HEK293 (cell line): ENCODE data around the gene EBF4.

ENCODE experiments used
- CTCF ChIA-PET: fragments of 350-600 bp; formaldehyde crosslinking; extraction: SDS; loops from one replicate; lab custom pipeline; 2021; ENCODE audit warnings: antibody characterized with exemption; lab: Yijun Ruan, JAX
- POLR2A ChIA-PET: fragments of 300-600 bp; formaldehyde crosslinking; extraction: SDS; loops from one replicate; lab custom pipeline; 2020; ENCODE audit warnings: antibody characterized with exemption, inconsistent platforms; lab: Yijun Ruan, JAX
- H3K27ac ChIP-seq: fragments of 200-500 bp; sonication (Bioruptor generic); 2 replicates; pipeline ENCODE4 v1.5.1; 2014; ENCODE audit warnings: low read depth, low read length, control low read depth, inconsistent platforms; ENCODE audit errors: extremely low read depth
- H3K36me3 ChIP-seq, 2 experiments: fragments of 200-500 bp in 1 of 2; sonication (Bioruptor generic) in 1 of 2; 1 replicate in 1 of 2; 2 replicates in 1 of 2; pipeline ENCODE4 v1.5.1; 2014 to 2017; ENCODE audit warnings: inconsistent platforms in 2 of 2, low read length in 2 of 2; ENCODE audit not compliant: control insufficient read depth in 2 of 2, insufficient read depth in 1 of 2
- H3K4me1 ChIP-seq: fragments of 200-500 bp; sonication (Bioruptor generic); 2 replicates; pipeline ENCODE4 v1.5.1; 2014; ENCODE audit warnings: mild to moderate bottlenecking, low read length, inconsistent platforms; ENCODE audit not compliant: control insufficient read depth, insufficient read depth
- H3K4me3 ChIP-seq: 2 replicates; pipeline ENCODE4 v1.5.1; 2011; ENCODE audit warnings: low read depth, mild to moderate bottlenecking, control low read depth, low read length, moderate library complexity
- H3K9me3 ChIP-seq: fragments of 200-500 bp; sonication (Bioruptor generic); 2 replicates; pipeline ENCODE4 v1.5.1; 2014; ENCODE audit warnings: low read depth, low read length, inconsistent platforms; ENCODE audit not compliant: control insufficient read depth, insufficient read depth
- GLIS2 ChIP-seq: fragments of 450-650 bp; formaldehyde crosslinking; IDR thresholded peaks from 2 replicates; pipeline ENCODE4 v1.5.1; 2016; ENCODE audit warnings: missing biosample characterization, missing genetic modification characterization
- HOXD13 ChIP-seq: sonication (generic); formaldehyde crosslinking; IDR thresholded peaks from 2 replicates; pipeline ENCODE4 v1.8.0; 2022; ENCODE audit warnings: missing genetic modification reagents, borderline replicate concordance
- IKZF3 ChIP-seq: fragments of 450-650 bp; IDR thresholded peaks from 2 replicates; pipeline ENCODE4 v1.5.0; 2018; ENCODE audit warnings: missing biosample characterization, mild to moderate bottlenecking, missing genetic modification characterization, moderate library complexity
- KLF1 ChIP-seq: fragments of 450-650 bp; formaldehyde crosslinking; IDR thresholded peaks from 2 replicates; pipeline ENCODE4 v1.5.1; 2016; ENCODE audit warnings: missing biosample characterization, missing genetic modification characterization
- PRDM10 ChIP-seq: fragments of 450-650 bp; formaldehyde crosslinking; IDR thresholded peaks from 2 replicates; pipeline ENCODE4 v1.5.1; 2016; ENCODE audit warnings: missing biosample characterization, missing genetic modification characterization
- SP7 ChIP-seq: fragments of 450-650 bp; formaldehyde crosslinking; IDR thresholded peaks from 2 replicates; pipeline ENCODE4 v1.5.1; 2016; ENCODE audit warnings: missing biosample characterization, missing genetic modification characterization
- ZBTB11 ChIP-seq: fragments of 450-650 bp; formaldehyde crosslinking; conservative IDR thresholded peaks from 2 replicates; pipeline ENCODE4 v1.5.1; 2016; ENCODE audit warnings: low read depth, missing biosample characterization, missing genetic modification characterization
- ZFP41 ChIP-seq: fragments of 450-650 bp; formaldehyde crosslinking; IDR thresholded peaks from 2 replicates; pipeline ENCODE4 v1.5.1; 2016; ENCODE audit warnings: missing biosample characterization, missing genetic modification characterization, borderline replicate concordance
- ZNF10 ChIP-seq: fragments of 450-650 bp; formaldehyde crosslinking; IDR thresholded peaks from 2 replicates; pipeline ENCODE4 v1.5.1; 2017; ENCODE audit warnings: missing biosample characterization, missing genetic modification characterization
- ZNF26 ChIP-seq: fragments of 450-650 bp; formaldehyde crosslinking; IDR thresholded peaks from 2 replicates; pipeline ENCODE4 v1.5.1; 2016; ENCODE audit warnings: missing biosample characterization, missing genetic modification characterization
- ZNF335 ChIP-seq: fragments of 450-650 bp; formaldehyde crosslinking; conservative IDR thresholded peaks from 2 replicates; pipeline ENCODE4 v1.5.1; 2016; ENCODE audit warnings: missing biosample characterization, missing genetic modification characterization
- ZNF433 ChIP-seq: fragments of 450-650 bp; formaldehyde crosslinking; IDR thresholded peaks from 2 replicates; pipeline ENCODE4 v1.5.1; 2016; ENCODE audit warnings: missing biosample characterization, missing genetic modification characterization, low read depth
- ZNF473 ChIP-seq: fragments of 450-650 bp; formaldehyde crosslinking; IDR thresholded peaks from 2 replicates; pipeline ENCODE4 v1.5.1; 2017; ENCODE audit warnings: missing biosample characterization, missing genetic modification characterization
- ZNF530 ChIP-seq: fragments of 450-650 bp; formaldehyde crosslinking; IDR thresholded peaks from 2 replicates; pipeline ENCODE4 v1.5.1; 2016; ENCODE audit warnings: low read depth, missing biosample characterization, missing genetic modification characterization
- ZNF600 ChIP-seq: fragments of 450-650 bp; formaldehyde crosslinking; IDR thresholded peaks from 2 replicates; pipeline ENCODE4 v1.5.1; 2016; ENCODE audit warnings: missing biosample characterization, missing genetic modification characterization
- ZNF621 ChIP-seq: fragments of 450-650 bp; formaldehyde crosslinking; IDR thresholded peaks from 2 replicates; pipeline ENCODE4 v1.5.1; 2017; ENCODE audit warnings: missing biosample characterization, missing genetic modification characterization
- ZNF629 ChIP-seq: fragments of 450-650 bp; formaldehyde crosslinking; IDR thresholded peaks from 2 replicates; pipeline ENCODE4 v1.5.1; 2017; ENCODE audit warnings: missing biosample characterization, missing genetic modification characterization
- ZNF776 ChIP-seq: fragments of 450-650 bp; formaldehyde crosslinking; IDR thresholded peaks from 2 replicates; pipeline ENCODE4 v1.5.0; 2017; ENCODE audit warnings: missing biosample characterization, missing genetic modification characterization, borderline replicate concordance
- ZNF837 ChIP-seq: fragments of 450-650 bp; formaldehyde crosslinking; IDR thresholded peaks from 2 replicates; pipeline ENCODE4 v1.5.1; 2016; ENCODE audit warnings: missing biosample characterization, missing genetic modification characterization
- ZNF843 ChIP-seq: fragments of 450-650 bp; formaldehyde crosslinking; IDR thresholded peaks from 2 replicates; pipeline ENCODE4 v1.5.1; 2016; ENCODE audit warnings: missing biosample characterization, missing genetic modification characterization
- ZSCAN16 ChIP-seq: fragments of 450-650 bp; formaldehyde crosslinking; IDR thresholded peaks from 2 replicates; pipeline ENCODE4 v1.5.1; 2016; ENCODE audit warnings: missing biosample characterization, missing genetic modification characterization
- ZSCAN23 ChIP-seq: fragments of 450-650 bp; formaldehyde crosslinking; IDR thresholded peaks from 2 replicates; pipeline ENCODE4 v1.5.1; 2016; ENCODE audit warnings: missing biosample characterization, missing genetic modification characterization
- ZXDB ChIP-seq: fragments of 450-650 bp; formaldehyde crosslinking; IDR thresholded peaks from 2 replicates; pipeline ENCODE4 v1.5.1; 2016; ENCODE audit warnings: missing biosample characterization, missing genetic modification characterization

The EBF4 gene

GRCh38 chr20:2691127-2691526, 1.5 kb upstream of the EBF4 start (continued):
- TF ChIP-seq ZBTB11 (tag by site-specific recombination) (no peak), ZNF843 (tag by site-specific recombination) (no peak), ZNF776 (tag by site-specific recombination) (no peak), ZSCAN16 (tag by site-specific recombination) (no peak), KLF1 (tag by site-specific recombination) (no peak)
- TF ChIP-seq, all 188 proteins: peak for 0

- Histone ChIP-seq H3K27ac (no peak overlapping the region), H3K4me1 (peaks cover 15% of the 10 kb centered on the region), H3K4me3 (no peak overlapping the region)
- peak; percentile 41 for TF ChIP-seq GLIS2 (tag by site-specific recombination)
- no peak for TF ChIP-seq ZNF433 (tag by site-specific recombination)
- peak; percentile 51 for TF ChIP-seq ZNF600
- no peak for TF ChIP-seq ZNF837 (tag by site-specific recombination)
- TF ChIP-seq ZNF10 (tag by site-specific recombination): no peak
- TF ChIP-seq, all 188 proteins: peak for 2
- ChIA-PET CTCF (interaction anchor here (0.6 to 1.0 kb wide), 3 partner anchors 20 to 221 kb away, joined by 3 to 4 read pairs (median 3); no protein-coding TSS in a partner anchor), POLR2A (interaction anchor here (1.5 kb wide), 1 partner anchor 40 kb away, joined by 3 read pairs; no protein-coding TSS in a partner anchor)
- H3K9me3 ChIP-seq: no peaks in the 10 kb centered on the region
- peaks cover 0 to 4% of the 10 kb centered on the region in 2 experiments; a peak in 1 of 3 replicates for H3K36me3 ChIP-seq
Observed at GRCh38 chr20:2691663-2692035, 931 bp upstream of the EBF4 start.

GRCh38 chr20:2692886-2693285, 306 bp downstream of the EBF4 start:
- Histone ChIP-seq H3K4me3 (peak overlapping the region; percentile 40), H3K27ac (peak overlapping the region; percentile 31; the same call in 1 of the 2 replicates), H3K4me1 (peaks cover 15% of the 10 kb centered on the region), H3K36me3 (peaks cover 0 to 4% of the 10 kb centered on the region in 2 experiments; a peak in 1 of 3 replicates), H3K9me3 (no peaks in the 10 kb centered on the region)
- ChIA-PET POLR2A (interaction anchor here (0.5 to 2.2 kb wide), 3 partner anchors 11 to 41 kb away, joined by 3 to 10 read pairs (median 3); partner anchors contain the start of gene NOP56), CTCF (no interaction called here)
- TF ChIP-seq PRDM10 (tag by site-specific recombination) (no peak), ZNF530 (tag by site-specific recombination) (no peak), ZSCAN23 (tag by site-specific recombination) (no peak), ZNF621 (tag by site-specific recombination) (no peak), SP7 (tag by site-specific recombination) (no peak), ZNF473 (tag by site-specific recombination) (no peak), ZXDB (no peak), ZNF335 (tag by site-specific recombination) (no peak), HOXD13 (CRISPR knock-in tag) (no peak), ZFP41 (tag by site-specific recombination) (no peak), ZNF629 (tag by site-specific recombination) (no peak), IKZF3 (tag by site-specific recombination) (no peak), ZNF26 (tag by site-specific recombination) (no peak)
